GM12891 (cell line): ENCODE data around the gene WFDC2. TPM values are rescaled to one million over a fixed set of nuclear protein-coding genes. Genes with fewer than 3 reads are reported as not detected.

Source experiments
- DNase-seq: peaks from one replicate; pipeline ENCODE4 v3.0.0; 2011; ENCODE audit warnings: low spot score; ENCODE audit not compliant: insufficient read length
- FAIRE-seq: peaks from 2 replicates; lab custom pipeline; 2011; peaks lifted over from hg19 to GRCh38; lab: Jason Lieb, UNC
- PAX5 ChIP-seq: IDR thresholded peaks from 2 replicates; pipeline ENCODE4 v1.6.1; 2011; ENCODE audit warnings: low read length, moderate library complexity, mild to moderate bottlenecking; ENCODE audit not compliant: insufficient read depth, severe bottlenecking
- POLR2A ChIP-seq: IDR thresholded peaks from 2 replicates; pipeline ENCODE4 v1.6.1; 2011; ENCODE audit warnings: low read depth, low read length, control low read depth
- POLR2AphosphoS5 ChIP-seq: IDR thresholded peaks from 2 replicates; pipeline ENCODE4 v1.6.1; 2011; ENCODE audit warnings: low read depth, low read length, control low read depth
- POU2F2 ChIP-seq: IDR thresholded peaks from 2 replicates; pipeline ENCODE4 v1.6.1; 2011; ENCODE audit warnings: low read depth, mild to moderate bottlenecking, control low read depth, low read length, moderate library complexity
- SPI1 ChIP-seq: IDR thresholded peaks from 2 replicates; pipeline ENCODE4 v1.6.1; 2011; ENCODE audit warnings: low read depth, low read length, control low read depth
- TAF1 ChIP-seq: IDR thresholded peaks from 2 replicates; pipeline ENCODE4 v1.6.1; 2011; ENCODE audit warnings: low read depth, low read length, control low read depth
- polyA plus RNA-seq: library from polyadenylated mRNA; unstranded; fragments of >200 nt; gene quantifications from one replicate; pipeline ENCODE4 v1.2.1, GENCODE V29; 2012; ENCODE audit warnings: low read depth, missing spikeins, inconsistent platforms; ENCODE audit not compliant: missing spikeins

WFDC2 gene
- 1.0 TPM for polyA plus RNA-seq

GRCh38 chr20:45469336-45470261 lies at the start of gene WFDC2:
TSS of gene WFDC2 (plus strand) at chr20:45469753. CDS start at chr20:45469782, 29 bp downstream.
- no peak for TF ChIP-seq SPI1
- no peak for TF ChIP-seq POLR2A
- TF ChIP-seq POLR2AphosphoS5: no peak
- no peak for TF ChIP-seq PAX5
- TF ChIP-seq POU2F2: no peak
- no peak for TF ChIP-seq TAF1
- FAIRE-seq: no peak
- DNase-seq: no peak

- FAIRE-seq (no peak), DNase-seq (no peak)
- TF ChIP-seq TAF1 (no peak), POLR2A (no peak), POLR2AphosphoS5 (no peak), SPI1 (no peak), PAX5 (no peak), POU2F2 (no peak)
These were observed 49.4 kb upstream of the WFDC2 start for GRCh38 chr20:45420125-45420524.

- TF ChIP-seq POLR2A: no peak
- TF ChIP-seq POU2F2: no peak
- no peak for TF ChIP-seq SPI1
- no peak for TF ChIP-seq TAF1
- no peak for TF ChIP-seq PAX5
- no peak for TF ChIP-seq POLR2AphosphoS5
- no peak for FAIRE-seq
- no peak for DNase-seq
These were observed 45.9 kb upstream of the WFDC2 start for GRCh38 chr20:45423700-45424099.

GRCh38 chr20:45425561-45425960 lies 44.0 kb upstream of the WFDC2 start:
- FAIRE-seq (no peak), DNase-seq (no peak)
- no peak for TF ChIP-seq SPI1
- no peak for TF ChIP-seq POU2F2
- no peak for TF ChIP-seq PAX5
- no peak for TF ChIP-seq TAF1
- TF ChIP-seq POLR2AphosphoS5: no peak
- TF ChIP-seq POLR2A: no peak

- no peak for TF ChIP-seq TAF1
- no peak for TF ChIP-seq POU2F2
- no peak for TF ChIP-seq POLR2A
- no peak for TF ChIP-seq PAX5
- no peak for TF ChIP-seq POLR2AphosphoS5
- TF ChIP-seq SPI1: no peak
- DNase-seq (no peak), FAIRE-seq (no peak)
These were observed 43.1 kb upstream of the WFDC2 start for GRCh38 chr20:45426320-45427016.

- DNase-seq (no peak), FAIRE-seq (no peak)
- no peak for TF ChIP-seq POLR2AphosphoS5
- no peak for TF ChIP-seq POU2F2
- TF ChIP-seq SPI1: no peak
- TF ChIP-seq TAF1: no peak
- no peak for TF ChIP-seq POLR2A
- TF ChIP-seq PAX5: no peak
These were observed 42.1 kb upstream of the WFDC2 start for GRCh38 chr20:45427236-45428149.

GRCh38 chr20:45429618-45430017 lies 39.9 kb upstream of the WFDC2 start:
- no peak for TF ChIP-seq POLR2A
- TF ChIP-seq TAF1: no peak
- no peak for TF ChIP-seq POLR2AphosphoS5
- TF ChIP-seq POU2F2: no peak
- no peak for TF ChIP-seq SPI1
- TF ChIP-seq PAX5: no peak
- DNase-seq (no peak), FAIRE-seq (no peak)

- peak; percentile 76 for FAIRE-seq
- no peak for DNase-seq
- TF ChIP-seq POU2F2 (no peak), POLR2A (no peak), SPI1 (peak; percentile 74)
These were observed 37.3 kb upstream of the WFDC2 start for GRCh38 chr20:45432294-45432693.

GRCh38 chr20:45433316-45433715 lies 36.2 kb upstream of the WFDC2 start:
- FAIRE-seq (no peak), DNase-seq (no peak)
- TF ChIP-seq SPI1 (no peak), PAX5 (no peak), POLR2A (no peak)
